ENCODE results near the gene ERV3-1. TPM values are rescaled to one million over a fixed set of nuclear protein-coding genes. Genes with fewer than 3 reads are reported as not detected.
A peak's percentile ranks its signal among the peaks of the same experiment; 100 is the strongest.
"Not testable (repeated sequence)": the region's sequence is repeated elsewhere in the genome, so short reads cannot be mapped to it uniquely, and the experiment has no call there.

ERV3-1 gene
- 24.9 TPM for total RNA-seq
- long read RNA-seq, transcript ERV3-1-201 (2 exons, 2,719 nt): major isoform, 8 of 14 reads
- long read RNA-seq, partial matches to known transcripts: 0 of 14 reads
- long read RNA-seq, other reads (novel, unspliced or antisense): 6 of 14 reads

DNA sequence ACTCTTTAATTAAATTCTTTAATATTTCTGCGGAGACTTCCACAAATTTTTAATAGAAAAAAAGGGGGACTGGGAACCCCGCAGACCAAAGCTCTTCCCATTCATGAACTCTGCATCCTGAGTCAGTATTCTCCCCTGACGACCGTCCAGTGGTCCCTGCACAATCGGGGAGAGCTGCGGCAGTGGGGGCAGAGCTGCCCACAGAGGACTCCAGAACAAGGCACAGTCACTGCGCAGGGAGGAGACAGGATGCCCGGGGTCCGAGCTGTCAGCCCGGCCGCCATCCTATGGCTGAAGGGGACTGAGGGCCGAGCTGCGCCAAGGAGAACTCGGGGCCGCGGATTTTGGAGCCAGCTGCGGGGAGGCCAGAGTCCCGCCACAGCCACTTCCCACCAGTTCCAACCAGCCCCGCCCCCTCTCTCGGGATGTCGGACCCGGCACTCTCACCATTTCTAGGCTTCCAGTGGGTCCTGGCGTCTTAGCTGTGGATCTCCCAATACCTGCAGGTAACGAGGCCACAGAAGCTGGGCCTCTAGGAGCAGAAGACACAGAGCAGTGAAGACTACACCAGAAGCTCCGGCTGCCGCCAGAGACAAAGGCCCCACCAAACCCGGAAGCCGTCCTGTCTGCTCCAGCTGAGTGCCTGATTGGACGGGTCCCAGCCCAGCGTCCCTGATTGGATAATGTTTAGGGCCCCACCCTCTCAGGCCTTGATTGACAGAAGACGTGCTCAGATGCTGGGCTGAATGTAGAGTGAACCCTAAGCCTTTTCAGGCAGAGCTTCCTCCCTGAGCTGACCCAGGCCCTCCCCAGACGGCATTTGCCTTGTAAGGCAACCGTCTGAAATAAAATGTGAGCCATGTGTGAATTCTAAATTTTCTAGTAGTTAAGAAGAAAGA is at the start of gene ERV3-1:
Gene ERV3-1, minus strand, starts transcription at position 594 of the 899 bp plus-strand sequence. CDS start 13,661 bp downstream, outside the sequence.
- DNase-seq (peak; percentile 96), ATAC-seq (peak; percentile 100)
- Histone ChIP-seq H3K27me3 (no peaks in the 10 kb centered on the region), H3K36me3 (no peaks in the 10 kb centered on the region), H3K4me1 (peaks cover 21% of the 10 kb centered on the region), H3K27ac (peak within 1 kb of the TSS; percentile 88), H3K9me3 (no peaks in the 10 kb centered on the region), H3K4me3 (peak within 1 kb of the TSS; percentile 71)
- intact Hi-C loops (cut with DNase I): no loop called here
- no peak for TF ChIP-seq CTCF (IDR thresholded peaks at IDR 0.05)

- H3K4me1 ChIP-seq; H3K27ac ChIP-seq; DNase-seq; H3K4me3 ChIP-seq; H3K9me3 ChIP-seq; H3K36me3 ChIP-seq; ATAC-seq; H3K27me3 ChIP-seq; intact Hi-C loops (cut with DNase I): not testable (repeated sequence)
Observed at GRCh38 chr7:65055786-65056185, 49.3 kb upstream of the ERV3-1 start.

DNA sequence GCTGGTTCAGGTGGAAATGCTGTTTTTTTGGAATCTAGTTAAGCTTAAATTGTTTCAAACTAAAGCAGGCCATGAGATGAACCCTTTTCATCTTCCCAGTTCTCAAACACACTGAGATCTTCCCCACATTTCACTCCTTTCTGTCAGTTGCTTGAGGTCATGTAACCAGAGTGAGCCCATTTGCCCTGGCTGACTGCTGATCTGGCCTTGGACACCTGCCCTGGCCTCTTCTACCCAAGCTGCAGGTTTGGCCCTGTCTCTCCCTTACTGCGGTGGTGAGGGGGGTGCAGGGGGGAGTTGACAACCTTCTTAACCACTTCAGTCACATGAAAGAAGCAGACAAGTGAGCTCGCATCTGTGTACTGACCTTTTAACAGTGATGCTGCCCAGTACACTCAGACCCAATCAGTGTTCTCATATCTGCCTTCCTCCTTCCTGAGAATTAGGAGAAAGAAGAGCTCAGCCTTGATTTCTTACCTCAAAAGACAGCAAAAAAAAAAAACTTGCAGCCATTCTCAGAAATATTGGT is 48.0 kb upstream of the ERV3-1 start:
- H3K27ac ChIP-seq; H3K27me3 ChIP-seq; ATAC-seq; H3K9me3 ChIP-seq; H3K36me3 ChIP-seq; H3K4me1 ChIP-seq; H3K4me3 ChIP-seq; DNase-seq; intact Hi-C loops (cut with DNase I): not testable (repeated sequence)

GRCh38 chr7:65051654-65052053 is 45.2 kb upstream of the ERV3-1 start:
- ATAC-seq; H3K36me3 ChIP-seq; H3K4me3 ChIP-seq; H3K9me3 ChIP-seq; H3K27me3 ChIP-seq; H3K4me1 ChIP-seq; intact Hi-C loops (cut with DNase I); H3K27ac ChIP-seq; DNase-seq: not testable (repeated sequence)

- ATAC-seq; H3K36me3 ChIP-seq; H3K9me3 ChIP-seq; H3K4me3 ChIP-seq; H3K4me1 ChIP-seq; intact Hi-C loops (cut with DNase I); DNase-seq; H3K27me3 ChIP-seq; H3K27ac ChIP-seq: not testable (repeated sequence)
Observed at GRCh38 chr7:65051139-65051538, 44.7 kb upstream of the ERV3-1 start.

DNA sequence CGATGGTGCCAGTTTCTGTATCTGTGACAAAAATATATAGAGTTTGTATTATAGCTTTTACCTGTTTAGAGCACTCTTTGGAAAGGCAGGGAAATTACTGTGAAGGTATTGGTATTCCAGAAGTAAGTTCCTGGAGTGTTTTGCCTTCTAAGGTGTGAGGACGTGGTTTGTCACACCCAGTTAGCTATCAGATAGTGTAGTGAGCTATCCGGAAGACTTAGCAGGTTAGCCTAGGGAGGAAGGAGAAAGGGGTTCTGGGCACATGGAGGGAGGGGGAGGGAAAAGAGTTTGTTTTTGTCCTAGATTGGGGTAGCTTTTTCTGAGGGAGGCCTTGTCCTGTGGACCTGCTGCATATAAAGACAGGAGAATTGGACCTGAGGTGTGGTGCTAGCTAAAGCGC is 39.8 kb upstream of the ERV3-1 start:
- H3K36me3 ChIP-seq; H3K27ac ChIP-seq; intact Hi-C loops (cut with DNase I); H3K4me3 ChIP-seq; H3K4me1 ChIP-seq; H3K9me3 ChIP-seq; H3K27me3 ChIP-seq; ATAC-seq; DNase-seq: not testable (repeated sequence)

GRCh38 chr7:65045589-65045988 is 39.1 kb upstream of the ERV3-1 start:
- H3K9me3 ChIP-seq; H3K36me3 ChIP-seq; H3K4me3 ChIP-seq; H3K27me3 ChIP-seq; H3K27ac ChIP-seq; ATAC-seq; H3K4me1 ChIP-seq; intact Hi-C loops (cut with DNase I); DNase-seq: not testable (repeated sequence)

DNA sequence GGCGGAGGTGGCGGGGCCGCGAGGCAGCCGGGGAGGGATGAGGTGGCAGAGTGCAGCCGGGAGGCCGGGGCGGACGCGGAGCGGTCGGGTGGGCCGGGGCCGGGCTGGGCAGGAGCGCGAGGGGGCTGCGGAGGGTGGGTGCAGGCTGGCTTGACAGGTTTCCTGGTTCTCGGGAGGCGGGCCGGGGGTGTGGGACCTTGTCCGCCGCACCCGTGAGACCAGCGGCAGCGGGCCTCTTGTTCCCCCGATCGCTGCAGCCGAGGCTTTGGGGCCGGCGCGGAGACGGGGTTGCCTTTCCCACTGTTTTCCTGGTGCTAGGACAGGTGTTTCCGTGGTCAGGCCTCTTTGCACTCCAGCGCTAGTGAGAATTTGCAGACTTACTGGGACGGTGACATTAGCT is 32.3 kb upstream of the ERV3-1 start:
- intact Hi-C loops (cut with DNase I); H3K27me3 ChIP-seq; H3K36me3 ChIP-seq; H3K9me3 ChIP-seq: not testable (repeated sequence)
- ATAC-seq (peak; percentile 3), DNase-seq (peak; percentile 73)
- peaks cover 16% of the 10 kb centered on the region for H3K4me1 ChIP-seq
- H3K4me3 ChIP-seq: peak overlapping the region; percentile 68
- H3K27ac ChIP-seq: peak overlapping the region; percentile 85
